Activated CD4-positive, alpha-beta memory T cell treated with anti-CD3 and anti-CD28 coated beads, Interleukin-2, amount 10 ng/mL, durations not matched to agents 7 days and 5 days (primary cell): Measurements from ENCODE around the gene RNF220. TPM values are rescaled to one million over a fixed set of nuclear protein-coding genes. Genes with fewer than 3 reads are reported as not detected.

Experiments
- CTCF ChIA-PET: fragments of 350-600 bp; sonication (Branson Sonifier 250); formaldehyde crosslinking; loops from one replicate; lab custom pipeline; 2021; ENCODE audit warnings: antibody characterized with exemption, inconsistent platforms; lab: Charles Lee
- POLR2A ChIA-PET: fragments of 350-600 bp; sonication (Branson Sonifier 250); formaldehyde crosslinking; loops from one replicate; lab custom pipeline; 2021; ENCODE audit warnings: antibody characterized with exemption; lab: Charles Lee
- DNase-seq: peaks from one replicate; pipeline ENCODE4 v3.0.0-alpha.2; 2020
- H3K27ac Mint-ChIP-seq: one replicate; pipeline ENCODE4 v1.8.0; 2021; ENCODE audit warnings: mild to moderate bottlenecking, mixed read lengths
- H3K27me3 Mint-ChIP-seq: one replicate; pipeline ENCODE4 v1.8.0; 2021; ENCODE audit warnings: mixed read lengths
- H3K36me3 Mint-ChIP-seq: one replicate; pipeline ENCODE4 v1.8.0; 2021; ENCODE audit warnings: low read depth, mixed read lengths
- H3K4me1 Mint-ChIP-seq: one replicate; pipeline ENCODE4 v1.8.0; 2021; ENCODE audit warnings: mixed read lengths
- H3K4me3 Mint-ChIP-seq: one replicate; pipeline ENCODE4 v1.8.0; 2021; ENCODE audit warnings: mild to moderate bottlenecking, mixed read lengths
- H3K9me3 Mint-ChIP-seq: one replicate; pipeline ENCODE4 v1.8.0; 2021; ENCODE audit warnings: mixed read lengths
- total RNA-seq, 2 experiments: library from RNA; stranded (reverse); gene quantifications; one replicate each; pipeline ENCODE4 v1.2.3, GENCODE V29; 2021

Gene RNF220
- total RNA-seq, 2 experiments from 2014 or later = 69.0 to 70.7 TPM

DNA sequence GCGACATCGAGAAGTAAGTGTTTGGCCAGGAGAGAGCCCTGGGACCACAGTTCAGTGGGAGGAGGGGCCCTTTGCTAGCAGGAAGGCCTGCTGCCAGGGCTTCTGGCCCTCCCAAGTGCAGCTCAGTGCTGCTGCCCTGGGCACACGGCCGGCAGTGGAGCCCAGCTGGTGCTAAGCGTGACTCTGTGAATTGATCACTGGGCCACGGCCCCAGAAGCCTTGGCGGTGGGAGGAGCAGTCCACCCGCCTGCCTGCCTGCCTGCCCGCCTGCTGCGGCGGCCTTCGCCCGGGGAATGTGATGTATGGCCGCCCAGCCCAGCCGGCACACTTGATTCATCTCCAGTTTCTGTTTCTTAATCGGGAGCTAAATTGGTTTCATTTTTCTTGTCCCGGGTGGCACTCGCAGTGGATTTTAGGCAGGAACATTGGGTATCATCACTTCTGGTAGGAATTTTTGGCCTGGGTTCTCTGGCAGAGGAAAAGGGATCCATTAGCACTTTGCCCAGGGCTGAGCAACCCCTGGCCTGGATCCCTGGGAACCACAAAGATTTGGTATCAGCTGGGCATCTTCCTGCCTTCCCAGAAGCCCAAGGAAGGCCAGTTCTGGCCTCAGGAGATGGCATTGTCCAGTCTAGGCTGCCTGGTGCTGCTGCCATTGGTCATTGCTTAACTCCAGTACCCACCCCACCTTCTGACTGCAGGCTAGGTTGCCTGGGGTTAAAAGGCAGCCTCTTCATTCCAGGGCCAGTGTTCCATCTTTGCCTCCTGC is 240.6 kb downstream of the RNF220 start:
- H3K4me1 Mint-ChIP-seq = no peaks in the 10 kb centered on the region

DNA sequence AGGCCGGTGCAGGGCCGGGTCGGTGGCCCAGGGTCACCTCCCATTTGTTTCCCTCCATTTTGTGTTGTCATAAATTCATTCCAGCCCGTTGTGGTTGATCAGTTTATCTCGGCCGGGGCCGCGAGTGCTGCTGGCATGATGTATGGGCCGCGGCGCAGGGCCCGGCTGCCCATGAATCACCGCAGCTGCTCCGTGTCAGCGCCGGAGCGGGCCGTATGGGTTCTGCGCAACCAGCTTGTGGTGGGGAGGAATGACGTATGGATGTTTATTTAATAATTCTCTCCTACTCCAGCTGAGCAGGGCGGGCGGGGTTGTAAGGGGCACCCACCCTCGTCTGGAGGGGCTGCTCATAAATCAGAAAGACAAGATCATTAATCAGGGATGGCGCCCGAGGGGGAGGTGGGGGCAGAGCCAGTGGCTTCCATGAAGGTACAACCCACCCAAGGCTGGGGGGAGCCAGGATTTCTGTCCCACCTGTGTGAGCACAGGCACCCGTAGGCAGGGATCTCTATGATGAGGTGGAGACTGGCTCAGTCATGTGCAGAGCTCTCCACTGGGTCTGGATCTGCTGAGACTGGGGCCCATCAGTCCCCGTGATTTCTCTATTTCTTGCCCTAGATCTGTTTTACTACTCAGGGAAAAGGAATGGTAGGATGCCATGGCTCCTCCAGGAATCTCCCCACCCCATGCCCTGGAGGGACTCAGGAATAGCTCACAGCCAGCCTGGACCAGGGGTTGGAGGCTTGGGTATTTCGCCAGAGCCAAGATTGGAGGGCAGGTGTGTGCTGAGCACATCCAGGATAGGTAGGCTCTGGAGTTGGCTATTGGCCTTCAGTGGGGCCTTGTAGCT is 241.4 kb downstream of the RNF220 start:
- POLR2A ChIA-PET = interaction anchor here (1.1 to 3.7 kb wide), 2 partner anchors 8 to 15 kb away, joined by 3 to 25 read pairs; no protein-coding TSS in a partner anchor
- no peak overlapping the region for H3K4me3 Mint-ChIP-seq

More for the DNA sequence above, 240.6 kb downstream of the RNF220 start:
- peaks cover 46% of the 10 kb centered on the region for H3K36me3 Mint-ChIP-seq
- H3K27me3 Mint-ChIP-seq = no peaks in the 10 kb centered on the region
- CTCF ChIA-PET = no interaction called here
- POLR2A ChIA-PET = interaction anchor here (3.7 kb wide), 1 partner anchor 14 kb away, joined by 25 read pairs; no protein-coding TSS in a partner anchor
- H3K27ac Mint-ChIP-seq = no peak overlapping the region
- H3K9me3 Mint-ChIP-seq = no peaks in the 10 kb centered on the region
- no peak overlapping the region for H3K4me3 Mint-ChIP-seq
- DNase-seq = no peak

DNA sequence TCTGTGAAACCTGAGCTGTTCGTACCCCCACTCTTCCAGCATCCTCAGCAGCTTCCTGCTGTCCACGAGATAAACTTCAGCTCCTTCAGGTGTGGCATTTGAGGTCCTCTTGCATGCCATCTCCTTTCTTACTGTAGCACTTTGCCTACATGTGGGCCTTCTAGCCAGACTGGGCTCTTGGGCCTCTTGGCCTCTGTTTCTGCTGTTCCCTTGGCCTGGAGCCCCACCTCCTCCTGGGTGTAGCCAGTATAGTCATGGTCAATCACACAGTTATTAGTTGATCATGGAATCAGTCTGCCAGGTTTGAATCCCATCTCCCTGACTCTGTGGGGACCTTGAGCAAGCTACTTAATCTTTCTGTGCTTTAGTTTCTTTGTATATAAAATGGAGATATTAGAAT is 242.8 kb downstream of the RNF220 start:
- DNase-seq = no peak
- ChIA-PET POLR2A (interaction anchor here (0.7 to 3.7 kb wide), 3 partner anchors 9 to 16 kb away, joined by 3 to 25 read pairs (median 8); no protein-coding TSS in a partner anchor), CTCF (interaction anchor here (0.6 to 1.8 kb wide), 5 partner anchors 9 to 393 kb away, joined by 3 to 4 read pairs (median 4); partner anchors contain the start of genes ARMH1 and TMEM53)
- Mint-ChIP-seq H3K4me1 (no peaks in the 10 kb centered on the region), H3K27ac (no peak overlapping the region), H3K27me3 (no peaks in the 10 kb centered on the region), H3K9me3 (no peaks in the 10 kb centered on the region), H3K36me3 (peaks cover 38% of the 10 kb centered on the region), H3K4me3 (no peak overlapping the region)

More for the DNA sequence above, 241.4 kb downstream of the RNF220 start:
- no peak overlapping the region for H3K27ac Mint-ChIP-seq
- CTCF ChIA-PET = interaction anchor here (1.5 to 1.8 kb wide), 2 partner anchors 28 to 75 kb away, joined by 4 read pairs; partner anchors contain the start of genes ARMH1 and TMEM53
- DNase-seq = no peak
- no peaks in the 10 kb centered on the region for H3K27me3 Mint-ChIP-seq
- H3K9me3 Mint-ChIP-seq = no peaks in the 10 kb centered on the region
- H3K4me1 Mint-ChIP-seq = no peaks in the 10 kb centered on the region
- peaks cover 50% of the 10 kb centered on the region for H3K36me3 Mint-ChIP-seq

DNA sequence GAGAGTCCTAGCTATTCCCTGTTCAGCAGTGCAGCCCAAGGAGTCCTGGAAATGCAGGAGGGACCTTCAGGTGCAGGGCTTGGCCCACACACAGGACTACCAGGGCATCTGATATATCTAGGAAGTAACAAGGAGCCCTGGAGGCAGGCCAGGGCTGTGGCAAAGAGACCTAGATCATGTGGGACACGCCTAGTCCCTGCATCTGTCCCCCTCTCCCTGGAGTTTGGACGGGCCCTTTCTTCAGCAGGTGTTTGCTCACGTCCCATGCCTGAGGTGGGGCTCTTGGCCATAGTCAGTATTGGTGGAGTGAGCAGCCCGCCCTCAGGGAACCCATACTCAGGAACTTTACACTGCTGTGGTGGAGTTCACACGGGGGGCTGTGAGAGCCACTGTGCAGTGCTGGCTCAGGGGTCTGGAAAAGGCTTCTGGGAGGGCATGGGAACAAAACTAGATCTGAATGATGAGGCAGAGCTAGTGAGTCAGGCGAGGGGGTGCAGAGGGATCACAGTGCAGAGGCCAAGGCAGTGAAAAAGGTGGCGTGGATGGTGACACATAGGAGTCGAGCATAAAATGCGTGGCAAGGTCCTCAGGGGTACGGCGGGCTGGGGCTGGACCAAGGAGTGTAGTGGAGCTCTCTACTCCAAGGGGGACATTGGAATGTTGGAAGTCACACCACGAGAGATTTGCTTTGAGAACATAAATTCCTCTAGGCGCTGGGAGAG is 243.6 kb downstream of the RNF220 start:
- Mint-ChIP-seq H3K27ac (no peak overlapping the region), H3K9me3 (no peaks in the 10 kb centered on the region), H3K4me3 (no peak overlapping the region), H3K36me3 (peaks cover 35% of the 10 kb centered on the region), H3K27me3 (no peaks in the 10 kb centered on the region), H3K4me1 (no peaks in the 10 kb centered on the region)
- no peak for DNase-seq
- ChIA-PET CTCF (interaction anchor here (0.6 to 4.9 kb wide), 5 partner anchors 8 to 430 kb away, joined by 3 to 65 read pairs (median 4); partner anchors contain the start of genes ARMH1 and TMEM53), POLR2A (interaction anchor here (1.2 kb wide), 1 partner anchor 10 kb away, joined by 8 read pairs; no protein-coding TSS in a partner anchor)

DNA sequence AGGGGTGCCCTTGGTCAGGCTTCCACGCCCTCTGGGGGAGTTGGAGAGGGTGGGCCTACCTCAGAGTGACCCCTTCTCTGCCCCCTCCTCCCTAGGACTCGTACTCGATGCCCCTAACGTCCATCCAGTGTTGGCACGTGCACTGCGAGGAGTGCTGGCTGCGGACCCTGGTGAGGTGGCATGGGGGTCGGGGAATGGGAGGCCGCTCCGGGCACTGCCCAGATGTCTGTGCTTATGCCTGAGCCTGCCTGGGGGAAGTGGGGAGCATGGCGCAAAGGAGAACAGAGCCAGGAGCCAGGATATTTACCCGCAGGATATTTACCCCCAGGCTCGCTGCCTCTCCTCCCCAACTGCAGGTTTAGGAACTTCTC is 244.7 kb downstream of the RNF220 start:
- peaks cover 26% of the 10 kb centered on the region for H3K36me3 Mint-ChIP-seq
- H3K27ac Mint-ChIP-seq = no peak overlapping the region

DNA sequence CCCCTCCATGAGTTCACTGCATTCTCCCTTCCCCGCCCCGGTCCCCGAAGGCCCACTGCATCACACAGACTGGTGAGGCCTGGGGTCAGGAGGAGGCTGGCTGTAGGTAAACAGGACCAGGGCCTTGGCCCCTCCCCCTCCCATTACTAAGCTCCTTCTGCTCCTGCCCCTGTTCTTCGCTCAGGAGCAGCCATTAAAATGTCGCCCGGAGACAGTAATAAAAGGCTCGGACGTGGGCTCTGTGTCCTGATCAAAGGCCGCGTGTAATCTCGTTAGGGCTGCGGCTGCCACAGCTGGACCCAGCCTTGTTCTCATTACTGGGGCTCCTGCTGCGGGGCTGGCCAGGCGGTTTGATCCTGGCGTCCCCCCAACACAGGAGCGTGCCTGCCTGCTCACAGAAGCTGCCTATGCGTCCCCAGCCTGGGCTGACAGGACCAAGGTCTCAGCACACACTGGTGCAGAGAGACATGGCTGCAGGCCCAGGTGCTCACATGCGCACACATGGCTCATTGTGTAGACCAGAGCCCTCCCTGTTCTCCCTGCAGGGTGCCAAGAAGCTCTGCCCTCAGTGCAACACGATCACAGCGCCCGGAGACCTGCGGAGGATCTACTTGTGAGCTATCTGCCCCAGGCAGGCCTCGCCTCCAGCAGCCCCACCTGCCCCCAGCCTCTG is 245.2 kb downstream of the RNF220 start:
- Mint-ChIP-seq H3K36me3 (peaks cover 22% of the 10 kb centered on the region), H3K4me3 (no peak overlapping the region), H3K9me3 (no peaks in the 10 kb centered on the region), H3K4me1 (no peaks in the 10 kb centered on the region), H3K27me3 (no peaks in the 10 kb centered on the region), H3K27ac (no peak overlapping the region)
- ChIA-PET POLR2A (interaction anchor here (3.7 kb wide), 1 partner anchor 18 kb away, joined by 52 read pairs; no protein-coding TSS in a partner anchor), CTCF (interaction anchor here (3.3 to 4.9 kb wide), 3 partner anchors 12 to 78 kb away, joined by 35 to 65 read pairs (median 42); no protein-coding TSS in a partner anchor)
- no peak for DNase-seq

More for the DNA sequence above, 244.7 kb downstream of the RNF220 start:
- CTCF ChIA-PET = interaction anchor here (4.0 to 4.9 kb wide), 2 partner anchors 13 to 18 kb away, joined by 35 to 65 read pairs; no protein-coding TSS in a partner anchor
- no peaks in the 10 kb centered on the region for H3K9me3 Mint-ChIP-seq
- H3K4me1 Mint-ChIP-seq = no peaks in the 10 kb centered on the region
- no peak for DNase-seq
- no peak overlapping the region for H3K4me3 Mint-ChIP-seq
- POLR2A ChIA-PET = no interaction called here
- no peaks in the 10 kb centered on the region for H3K27me3 Mint-ChIP-seq

DNA sequence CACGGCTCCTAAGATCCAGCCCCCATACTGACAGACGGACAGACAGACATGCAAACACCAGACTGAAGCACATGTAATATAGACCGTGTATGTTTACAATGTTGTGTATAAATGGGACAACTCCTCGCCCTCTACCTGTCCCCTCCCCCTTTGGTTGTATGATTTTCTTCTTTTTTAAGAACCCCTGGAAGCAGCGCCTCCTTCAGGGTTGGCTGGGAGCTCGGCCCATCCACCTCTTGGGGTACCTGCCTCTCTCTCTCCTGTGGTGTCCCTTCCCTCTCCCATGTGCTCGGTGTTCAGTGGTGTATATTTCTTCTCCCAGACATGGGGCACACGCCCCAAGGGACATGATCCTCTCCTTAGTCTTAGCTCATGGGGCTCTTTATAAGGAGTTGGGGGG is 246.0 kb downstream of the RNF220 start:
- Mint-ChIP-seq H3K27ac (no peak overlapping the region), H3K27me3 (no peaks in the 10 kb centered on the region), H3K9me3 (no peaks in the 10 kb centered on the region), H3K36me3 (peaks cover 22% of the 10 kb centered on the region), H3K4me1 (no peaks in the 10 kb centered on the region), H3K4me3 (no peak overlapping the region)
- no peak for DNase-seq
- CTCF ChIA-PET = interaction anchor here (0.6 to 4.9 kb wide), 7 partner anchors 11 to 142 kb away, joined by 3 to 65 read pairs (median 35); partner anchors contain the start of genes ARMH1 and TMEM53
- POLR2A ChIA-PET = interaction anchor here (2.5 to 3.7 kb wide), 3 partner anchors 9 to 70 kb away, joined by 12 to 52 read pairs (median 13); no protein-coding TSS in a partner anchor

DNA sequence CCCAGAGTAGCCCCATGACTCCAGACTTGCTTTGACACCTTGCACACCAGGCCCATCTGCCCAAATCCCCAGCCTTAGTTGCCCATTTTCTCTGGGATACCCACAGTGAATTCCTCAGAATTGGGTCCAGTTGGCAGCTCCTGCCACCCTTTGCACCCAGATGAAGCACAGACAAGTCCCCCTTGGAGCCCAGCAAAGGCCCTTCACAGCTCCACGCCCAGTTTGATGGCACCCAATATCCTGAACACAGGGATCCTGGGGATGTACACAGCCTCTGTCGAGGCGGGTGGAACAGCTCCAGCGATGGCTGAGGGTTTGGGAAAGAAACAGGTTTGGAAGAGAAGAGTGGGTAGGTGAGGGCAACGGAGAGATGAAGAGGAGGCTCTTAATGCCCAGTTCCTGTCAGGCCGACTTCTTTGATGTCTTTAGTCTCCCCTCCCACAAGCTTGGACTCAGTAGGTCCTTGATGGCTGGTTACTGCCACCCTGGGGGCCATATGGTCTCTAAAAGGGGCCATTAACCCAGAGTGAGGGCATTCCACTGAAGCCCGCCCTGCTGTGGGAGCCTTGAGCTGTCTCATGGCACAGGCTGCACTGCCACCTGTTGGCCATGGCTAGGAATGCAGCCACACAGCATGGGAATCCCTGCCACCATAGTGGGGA is 247.5 kb downstream of the RNF220 start:
- no peaks in the 10 kb centered on the region for H3K4me1 Mint-ChIP-seq
- no peaks in the 10 kb centered on the region for H3K9me3 Mint-ChIP-seq
- peaks cover 22% of the 10 kb centered on the region for H3K36me3 Mint-ChIP-seq
- peak; percentile 77 for DNase-seq
- POLR2A ChIA-PET = interaction anchor here (0.8 to 3.7 kb wide), 9 partner anchors 10 to 80 kb away, joined by 3 to 52 read pairs (median 5); partner anchors contain the start of gene RNU5D-1
- no peaks in the 10 kb centered on the region for H3K27me3 Mint-ChIP-seq
- no peak overlapping the region for H3K4me3 Mint-ChIP-seq
- H3K27ac Mint-ChIP-seq = no peak overlapping the region
- CTCF ChIA-PET = interaction anchor here (0.8 to 4.9 kb wide), 27 partner anchors 10 to 440 kb away, joined by 3 to 65 read pairs (median 5); partner anchors contain the start of genes ARMH1, DMAP1 and TMEM53

DNA sequence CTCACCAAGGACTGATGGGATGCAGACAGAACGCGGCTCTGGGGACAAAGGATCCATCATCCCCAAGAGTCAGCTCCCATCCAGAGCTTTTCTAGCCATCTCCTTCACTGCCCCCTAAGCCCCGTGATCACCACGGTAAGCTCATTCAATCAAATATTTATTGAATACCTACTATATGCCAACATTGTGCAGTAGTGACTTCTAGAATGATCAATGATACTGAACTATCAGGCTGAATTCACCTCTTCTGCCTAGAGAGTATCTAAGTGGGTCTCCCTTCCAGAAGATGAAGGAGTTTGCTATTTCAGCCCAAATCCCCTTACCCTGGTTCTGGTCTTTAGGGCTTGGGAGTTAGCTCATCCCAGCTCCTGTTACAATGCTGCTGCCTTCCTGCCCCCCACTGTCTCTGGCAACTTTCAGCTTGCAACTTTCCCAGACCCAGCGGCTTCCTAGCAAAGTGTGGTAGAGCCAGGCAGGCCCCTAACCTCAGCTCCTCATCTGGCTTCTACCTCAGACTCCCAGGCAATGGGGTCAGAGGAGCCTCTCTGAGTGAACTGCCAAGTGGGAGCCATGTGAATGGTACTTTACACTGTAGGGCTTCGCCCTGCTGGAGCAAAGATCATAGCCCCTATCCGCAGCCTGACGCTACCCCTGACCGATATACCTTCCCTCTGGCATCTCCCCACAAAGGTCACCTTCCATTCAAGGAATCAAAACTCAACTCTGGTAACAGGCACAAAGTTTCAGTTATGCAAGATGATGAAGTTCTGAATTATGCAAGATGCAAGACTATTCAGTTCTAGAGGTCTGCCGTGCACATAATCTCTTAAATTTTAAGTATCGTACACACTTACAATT is 248.3 kb downstream of the RNF220 start:
- H3K9me3 Mint-ChIP-seq = no peaks in the 10 kb centered on the region
- no peak for DNase-seq
- CTCF ChIA-PET = interaction anchor here (0.8 to 4.9 kb wide), 26 partner anchors 9 to 440 kb away, joined by 3 to 65 read pairs (median 5); partner anchors contain the start of genes ARMH1, DMAP1 and TMEM53
- H3K27me3 Mint-ChIP-seq = no peaks in the 10 kb centered on the region
- no peak overlapping the region for H3K27ac Mint-ChIP-seq
- POLR2A ChIA-PET = interaction anchor here (0.8 to 3.7 kb wide), 6 partner anchors 9 to 81 kb away, joined by 3 to 52 read pairs (median 12); partner anchors contain the start of gene RNU5D-1
- peaks cover 17% of the 10 kb centered on the region for H3K36me3 Mint-ChIP-seq
- no peaks in the 10 kb centered on the region for H3K4me1 Mint-ChIP-seq
- no peak overlapping the region for H3K4me3 Mint-ChIP-seq

DNA sequence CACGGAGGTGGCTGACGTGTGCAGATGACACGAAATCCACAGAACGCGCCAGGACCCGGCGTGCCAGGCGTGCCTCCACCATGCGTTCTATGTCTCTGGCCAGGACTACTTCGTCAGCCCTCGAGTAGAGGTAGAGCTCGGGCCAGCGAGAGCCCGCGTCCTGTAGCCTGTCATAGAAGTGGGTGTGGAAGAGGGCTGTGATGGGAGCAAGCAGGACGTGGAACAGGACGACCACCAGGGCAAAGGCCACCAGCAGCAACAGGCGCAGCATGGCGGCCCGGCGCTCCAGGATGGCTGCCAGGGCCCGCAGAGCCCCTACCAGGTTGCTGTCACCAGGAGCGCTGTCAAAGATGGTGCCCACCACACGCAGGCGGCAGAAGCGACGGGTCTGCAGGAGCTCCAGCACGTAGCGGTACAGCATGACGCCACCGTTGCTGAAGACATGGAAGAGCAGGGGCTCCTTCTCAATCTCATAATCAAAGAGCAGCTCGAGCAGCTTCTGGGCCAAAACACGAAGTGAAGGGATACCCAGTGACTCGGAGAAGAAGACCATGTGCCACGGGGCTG is 249.6 kb downstream of the RNF220 start:
- H3K27ac Mint-ChIP-seq = no peak overlapping the region
- no peaks in the 10 kb centered on the region for H3K4me1 Mint-ChIP-seq
- no peak for DNase-seq
- no peaks in the 10 kb centered on the region for H3K9me3 Mint-ChIP-seq
- CTCF ChIA-PET = interaction anchor here (0.6 to 0.8 kb wide), 3 partner anchors 30 to 437 kb away, joined by 3 to 4 read pairs (median 3); no protein-coding TSS in a partner anchor
- peaks cover 8% of the 10 kb centered on the region for H3K36me3 Mint-ChIP-seq
- H3K27me3 Mint-ChIP-seq = no peaks in the 10 kb centered on the region
- POLR2A ChIA-PET = interaction anchor here (1.5 kb wide), 1 partner anchor 22 kb away, joined by 5 read pairs; no protein-coding TSS in a partner anchor
- no peak overlapping the region for H3K4me3 Mint-ChIP-seq
